ENCODE data around the gene CTNNBL1.

DNA sequence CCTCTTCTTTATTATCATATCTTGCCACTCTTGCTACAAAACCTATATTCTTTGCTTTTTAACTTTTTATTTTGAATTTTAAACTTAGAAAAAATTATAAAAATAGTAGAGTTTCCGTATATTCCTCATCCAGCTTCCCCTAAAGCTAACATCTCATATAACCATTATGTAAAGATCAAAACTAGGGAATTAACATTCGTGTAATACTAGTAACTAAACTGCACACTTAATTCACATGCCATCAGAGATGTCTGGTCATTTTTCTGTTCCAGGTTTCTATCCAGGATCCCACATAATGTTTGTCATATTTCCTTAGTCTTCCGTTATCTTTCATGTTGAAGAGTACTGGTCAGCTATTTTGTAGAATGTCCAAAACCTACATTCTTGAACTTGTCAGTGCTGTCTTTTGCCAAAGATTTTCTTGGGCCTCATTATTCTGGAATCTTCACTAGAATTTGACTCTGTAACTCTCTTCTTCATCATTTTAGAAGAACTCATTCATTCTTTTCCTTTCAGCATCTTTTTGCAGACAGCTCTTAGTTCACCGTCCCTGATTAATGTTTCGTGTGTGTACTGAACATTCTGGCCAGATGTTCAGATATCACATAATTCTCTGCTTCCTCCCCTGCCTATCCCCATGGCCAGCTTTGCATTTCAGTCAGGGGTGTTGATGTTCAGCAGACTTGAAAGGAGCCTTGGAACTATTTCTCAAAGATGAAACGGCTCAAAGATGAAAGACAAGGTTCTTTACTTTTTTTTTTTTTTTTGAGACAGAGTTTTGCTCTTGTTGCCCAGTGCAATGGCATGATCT is 9.4 kb downstream of the CTNNBL1 start:
- TF ChIP-seq CHD1 (IDR thresholded peaks at IDR 0.05; ENCODE audit: low read depth, low read length) (no peak), SMC3 (IDR thresholded peaks at IDR 0.05; ENCODE audit: low read depth, low read length) (no peak), RCOR1 (IDR thresholded peaks at IDR 0.05; ENCODE audit: insufficient replicate concordance, low read length) (no peak), CEBPB (IDR thresholded peaks at IDR 0.05; ENCODE audit: low read depth, low read length) (no peak)
- TF ChIP-seq, protein P1, sequence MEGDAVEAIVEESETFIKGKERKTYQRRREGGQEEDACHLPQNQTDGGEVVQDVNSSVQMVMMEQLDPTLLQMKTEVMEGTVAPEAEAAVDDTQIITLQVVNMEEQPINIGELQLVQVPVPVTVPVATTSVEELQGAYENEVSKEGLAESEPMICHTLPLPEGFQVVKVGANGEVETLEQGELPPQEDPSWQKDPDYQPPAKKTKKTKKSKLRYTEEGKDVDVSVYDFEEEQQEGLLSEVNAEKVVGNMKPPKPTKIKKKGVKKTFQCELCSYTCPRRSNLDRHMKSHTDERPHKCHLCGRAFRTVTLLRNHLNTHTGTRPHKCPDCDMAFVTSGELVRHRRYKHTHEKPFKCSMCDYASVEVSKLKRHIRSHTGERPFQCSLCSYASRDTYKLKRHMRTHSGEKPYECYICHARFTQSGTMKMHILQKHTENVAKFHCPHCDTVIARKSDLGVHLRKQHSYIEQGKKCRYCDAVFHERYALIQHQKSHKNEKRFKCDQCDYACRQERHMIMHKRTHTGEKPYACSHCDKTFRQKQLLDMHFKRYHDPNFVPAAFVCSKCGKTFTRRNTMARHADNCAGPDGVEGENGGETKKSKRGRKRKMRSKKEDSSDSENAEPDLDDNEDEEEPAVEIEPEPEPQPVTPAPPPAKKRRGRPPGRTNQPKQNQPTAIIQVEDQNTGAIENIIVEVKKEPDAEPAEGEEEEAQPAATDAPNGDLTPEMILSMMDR (conservative IDR thresholded peaks at IDR 0.05; ENCODE audit: low read depth, low read length) = no peak
